PFSK-1 (cell line): ENCODE measurements around the gene PCDHB1. TPM values are rescaled to one million over a fixed set of nuclear protein-coding genes. Genes with fewer than 3 reads are reported as not detected.

Source experiments
- FOXP2 ChIP-seq: optimal IDR thresholded peaks from 2 replicates; pipeline ENCODE3; 2011; ENCODE audit warnings: borderline replicate concordance, control low read depth, inconsistent platforms; ENCODE audit not compliant: insufficient read depth; ENCODE audit errors: extremely low read length, extremely low read depth
- POLR2AphosphoS5 ChIP-seq: IDR thresholded peaks from 2 replicates; pipeline ENCODE4 v1.6.1; 2012; ENCODE audit warnings: low read depth, mild to moderate bottlenecking, control low read depth, low read length, moderate library complexity
- SIN3A ChIP-seq: IDR thresholded peaks from 2 replicates; pipeline ENCODE4 v1.6.1; 2012; ENCODE audit warnings: mild to moderate bottlenecking, low read length, moderate library complexity, borderline replicate concordance; ENCODE audit not compliant: insufficient read depth
- TAF1 ChIP-seq: IDR thresholded peaks from 2 replicates; pipeline ENCODE4 v1.6.1; 2012; ENCODE audit warnings: low read length, control low read depth, borderline replicate concordance; ENCODE audit not compliant: insufficient read depth
- polyA plus RNA-seq: library from polyadenylated mRNA; unstranded; fragments of >200 nt; gene quantifications from one replicate; pipeline ENCODE4 v1.2.1, GENCODE V29; 2012; ENCODE audit warnings: low read depth, missing spikeins; ENCODE audit not compliant: insufficient read length
- TF ChIP-seq, protein P1 (sequence below), 2 experiments: IDR thresholded peaks; 2 replicates each; pipeline versions ENCODE4 v1.6.1 to v1.8.0; 2011 to 2012; ENCODE audit warnings: low read depth in 2 of 2, low read length in 2 of 2, control low read depth in 1 of 2, inconsistent platforms in 1 of 2, mild to moderate bottlenecking in 1 of 2, moderate library complexity in 1 of 2; ENCODE audit not compliant: insufficient read depth in 1 of 2

PCDHB1 gene, protein sequence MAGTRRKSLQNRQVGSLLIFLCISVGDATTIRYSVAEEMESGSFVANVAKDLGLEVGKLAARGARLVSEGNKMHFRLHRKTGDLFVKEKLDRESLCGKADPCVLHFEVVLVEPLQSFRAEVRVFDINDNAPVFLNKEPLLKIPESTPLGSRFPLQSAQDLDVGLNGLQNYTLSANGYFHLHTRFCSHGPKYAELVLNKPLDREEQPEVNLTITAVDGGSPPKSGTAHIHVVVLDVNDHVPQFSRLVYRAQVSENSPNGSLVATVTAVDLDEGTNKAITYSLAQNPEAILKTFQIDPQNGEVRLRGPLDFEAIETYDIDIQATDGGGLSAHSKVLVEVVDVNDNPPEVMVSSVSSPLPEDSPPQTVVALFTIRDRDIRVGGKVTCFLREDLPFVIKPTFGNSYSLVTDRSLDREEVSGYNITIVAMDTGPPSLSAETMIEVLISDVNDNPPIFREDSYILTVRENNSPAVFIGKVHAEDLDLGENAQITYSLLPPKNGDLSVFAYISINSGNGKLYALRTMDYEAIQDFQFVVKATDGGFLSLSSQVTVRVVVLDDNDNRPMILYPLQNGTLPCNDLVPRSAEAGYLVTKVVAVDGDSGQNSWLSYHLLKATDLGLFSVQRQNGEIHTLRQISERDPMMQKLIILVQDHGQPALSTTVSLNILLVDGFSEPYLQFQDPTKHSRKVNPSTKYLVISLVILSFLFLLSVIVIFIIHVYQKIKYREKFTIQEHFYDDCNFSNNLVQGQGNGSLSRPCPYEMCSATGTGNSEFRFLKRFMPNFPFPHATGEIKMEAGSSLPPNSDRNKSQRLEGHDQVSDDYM
- polyA plus RNA-seq = not detected

DNA sequence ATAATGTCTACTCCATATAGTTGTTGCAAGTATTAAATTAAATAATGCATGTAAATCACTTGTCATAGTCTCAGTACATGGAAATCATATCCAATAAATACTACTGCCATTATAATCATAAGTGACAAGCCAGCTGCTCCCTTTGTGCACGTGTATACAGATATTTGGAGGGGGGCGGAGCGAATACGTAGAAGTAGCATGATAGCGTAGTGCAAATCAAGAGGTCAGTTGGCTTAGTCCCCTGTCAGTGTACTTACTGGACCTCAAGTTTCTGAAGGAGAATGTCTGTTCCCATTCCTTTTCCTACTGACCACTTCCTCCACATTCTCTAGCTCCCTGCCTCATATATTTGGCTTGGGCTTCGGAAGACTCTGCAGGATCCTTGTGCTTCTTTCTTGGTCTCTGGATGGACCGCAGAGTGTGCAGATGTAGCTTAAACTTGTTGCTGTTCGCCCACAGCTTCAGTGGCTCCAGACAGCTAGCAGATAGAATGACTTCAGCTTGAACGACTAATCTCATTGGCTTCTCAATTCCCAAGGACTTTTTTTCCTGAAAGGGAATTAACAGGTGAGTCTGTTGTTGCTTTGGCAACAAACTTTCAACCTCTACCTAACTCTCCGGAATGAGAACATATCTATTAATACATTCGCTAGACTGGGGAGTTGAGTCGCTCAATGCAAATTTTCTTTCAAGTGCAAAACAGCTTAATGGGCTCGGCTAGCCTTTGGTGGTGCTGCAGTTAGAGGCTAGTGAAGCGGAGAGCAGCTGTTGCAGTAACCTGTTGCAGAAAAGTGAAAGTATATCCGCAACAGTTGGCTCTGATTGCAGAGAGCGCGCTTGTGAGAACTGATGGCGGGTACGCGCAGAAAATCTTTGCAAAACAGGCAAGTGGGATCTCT is at the start of gene PCDHB1:
PCDHB1 (plus strand) TSS at position 753 of the 899 bp plus-strand sequence; CDS start at position 850, 97 bp downstream.
- no peak for TF ChIP-seq SIN3A
- TF ChIP-seq FOXP2 = no peak
- TF ChIP-seq POLR2AphosphoS5 = no peak
- no peak for TF ChIP-seq TAF1
- TF ChIP-seq, protein P1, sequence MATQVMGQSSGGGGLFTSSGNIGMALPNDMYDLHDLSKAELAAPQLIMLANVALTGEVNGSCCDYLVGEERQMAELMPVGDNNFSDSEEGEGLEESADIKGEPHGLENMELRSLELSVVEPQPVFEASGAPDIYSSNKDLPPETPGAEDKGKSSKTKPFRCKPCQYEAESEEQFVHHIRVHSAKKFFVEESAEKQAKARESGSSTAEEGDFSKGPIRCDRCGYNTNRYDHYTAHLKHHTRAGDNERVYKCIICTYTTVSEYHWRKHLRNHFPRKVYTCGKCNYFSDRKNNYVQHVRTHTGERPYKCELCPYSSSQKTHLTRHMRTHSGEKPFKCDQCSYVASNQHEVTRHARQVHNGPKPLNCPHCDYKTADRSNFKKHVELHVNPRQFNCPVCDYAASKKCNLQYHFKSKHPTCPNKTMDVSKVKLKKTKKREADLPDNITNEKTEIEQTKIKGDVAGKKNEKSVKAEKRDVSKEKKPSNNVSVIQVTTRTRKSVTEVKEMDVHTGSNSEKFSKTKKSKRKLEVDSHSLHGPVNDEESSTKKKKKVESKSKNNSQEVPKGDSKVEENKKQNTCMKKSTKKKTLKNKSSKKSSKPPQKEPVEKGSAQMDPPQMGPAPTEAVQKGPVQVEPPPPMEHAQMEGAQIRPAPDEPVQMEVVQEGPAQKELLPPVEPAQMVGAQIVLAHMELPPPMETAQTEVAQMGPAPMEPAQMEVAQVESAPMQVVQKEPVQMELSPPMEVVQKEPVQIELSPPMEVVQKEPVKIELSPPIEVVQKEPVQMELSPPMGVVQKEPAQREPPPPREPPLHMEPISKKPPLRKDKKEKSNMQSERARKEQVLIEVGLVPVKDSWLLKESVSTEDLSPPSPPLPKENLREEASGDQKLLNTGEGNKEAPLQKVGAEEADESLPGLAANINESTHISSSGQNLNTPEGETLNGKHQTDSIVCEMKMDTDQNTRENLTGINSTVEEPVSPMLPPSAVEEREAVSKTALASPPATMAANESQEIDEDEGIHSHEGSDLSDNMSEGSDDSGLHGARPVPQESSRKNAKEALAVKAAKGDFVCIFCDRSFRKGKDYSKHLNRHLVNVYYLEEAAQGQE (IDR thresholded peaks at IDR 0.05; ENCODE audit: insufficient read depth in 1 of 2, low read depth in 2 of 2, low read length in 2 of 2) = no peak

DNA sequence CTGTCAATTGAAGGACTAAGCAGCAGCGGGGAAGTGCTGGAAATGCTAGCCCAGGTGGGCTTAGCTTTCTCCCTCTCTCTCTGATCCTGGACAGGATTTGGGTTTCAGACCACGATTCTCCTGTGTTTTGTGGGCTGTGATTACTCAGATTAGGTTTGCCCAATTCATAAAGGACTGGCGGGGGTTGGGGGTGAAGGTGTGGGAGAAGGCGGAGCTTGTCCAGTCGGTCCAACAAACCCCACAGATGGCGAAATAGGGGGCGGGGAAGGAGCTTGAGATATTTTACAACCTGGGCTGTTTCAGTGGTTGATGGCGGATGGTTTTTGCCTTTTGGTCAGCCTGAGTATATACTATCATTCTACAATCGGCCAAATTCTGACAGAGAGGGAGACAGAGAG is 49.7 kb upstream of the PCDHB1 start:
- no peak for TF ChIP-seq POLR2AphosphoS5
- TF ChIP-seq TAF1 = no peak
- no peak for TF ChIP-seq FOXP2
- TF ChIP-seq, protein P1 (IDR thresholded peaks at IDR 0.05; ENCODE audit: insufficient read depth in 1 of 2, low read depth in 2 of 2, low read length in 2 of 2) = no peak
- no peak for TF ChIP-seq SIN3A

DNA sequence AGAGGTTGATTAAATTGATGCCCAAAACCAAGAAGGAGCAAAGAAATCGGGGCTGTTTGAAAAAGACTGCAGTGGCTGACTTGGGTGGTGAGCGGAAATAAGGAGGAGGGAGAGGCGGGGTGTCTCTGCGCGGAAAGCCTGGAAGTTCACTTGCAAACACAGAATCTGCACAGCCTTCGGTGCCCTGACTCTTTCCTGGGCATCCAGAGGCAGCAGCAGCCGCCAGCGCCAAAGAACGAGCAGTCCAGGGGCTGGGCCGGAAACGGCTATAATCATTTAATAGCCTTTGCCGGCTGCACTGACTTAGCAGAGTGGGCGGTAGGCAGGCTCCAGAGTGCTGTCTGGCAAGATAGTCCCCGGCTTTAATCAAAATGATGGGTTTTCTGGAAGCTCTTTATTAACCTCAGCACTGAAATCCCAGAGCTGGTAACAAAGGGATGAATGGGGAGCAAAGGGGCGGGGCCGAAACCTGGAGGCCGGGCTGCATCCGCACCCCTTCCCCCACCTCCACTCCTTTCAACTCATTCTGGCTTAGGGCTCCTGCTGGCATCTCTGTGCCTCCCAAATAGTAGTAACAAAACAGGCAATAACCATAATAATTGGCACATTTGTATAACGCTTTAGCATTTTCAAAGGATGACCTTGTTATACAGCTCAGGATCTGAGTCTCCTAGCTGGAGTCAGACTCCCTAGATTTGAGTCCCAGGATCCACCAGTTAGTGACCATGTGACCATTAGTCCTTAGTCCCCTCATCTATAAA is 49.1 kb upstream of the PCDHB1 start:
- no peak for TF ChIP-seq POLR2AphosphoS5
- no peak for TF ChIP-seq TAF1
- TF ChIP-seq, protein P1 (IDR thresholded peaks at IDR 0.05; ENCODE audit: insufficient read depth in 1 of 2, low read depth in 2 of 2, low read length in 2 of 2) = no peak
- no peak for TF ChIP-seq SIN3A
- no peak for TF ChIP-seq FOXP2

DNA sequence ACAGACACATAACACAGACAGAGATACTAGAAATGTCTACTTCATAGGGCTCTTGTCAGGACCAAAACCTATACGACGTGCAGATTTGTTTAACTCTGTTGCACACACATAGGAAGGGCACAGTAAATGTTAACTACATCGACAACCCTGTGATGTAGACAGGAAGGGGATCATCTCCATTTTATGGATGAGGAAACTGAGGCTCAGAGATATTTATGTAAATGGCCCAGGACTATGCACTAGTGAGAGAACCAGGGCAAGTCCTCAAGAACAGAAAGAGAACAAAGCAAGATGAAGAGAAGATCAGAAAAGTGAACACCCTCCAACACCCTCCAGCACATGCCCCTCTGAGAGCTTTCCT is 48.6 kb upstream of the PCDHB1 start:
- TF ChIP-seq SIN3A = no peak
- TF ChIP-seq, protein P1 (IDR thresholded peaks at IDR 0.05; ENCODE audit: insufficient read depth in 1 of 2, low read depth in 2 of 2, low read length in 2 of 2) = no peak
